Measurements from ENCODE around the gene LRRN4CL. TPM values are rescaled to one million over a fixed set of nuclear protein-coding genes. Genes with fewer than 3 reads are reported as not detected.
"Not testable (repeated sequence)": the region's sequence is repeated elsewhere in the genome, so short reads cannot be mapped to it uniquely, and the experiment has no call there.

LRRN4CL gene
- not detected for total RNA-seq

DNA sequence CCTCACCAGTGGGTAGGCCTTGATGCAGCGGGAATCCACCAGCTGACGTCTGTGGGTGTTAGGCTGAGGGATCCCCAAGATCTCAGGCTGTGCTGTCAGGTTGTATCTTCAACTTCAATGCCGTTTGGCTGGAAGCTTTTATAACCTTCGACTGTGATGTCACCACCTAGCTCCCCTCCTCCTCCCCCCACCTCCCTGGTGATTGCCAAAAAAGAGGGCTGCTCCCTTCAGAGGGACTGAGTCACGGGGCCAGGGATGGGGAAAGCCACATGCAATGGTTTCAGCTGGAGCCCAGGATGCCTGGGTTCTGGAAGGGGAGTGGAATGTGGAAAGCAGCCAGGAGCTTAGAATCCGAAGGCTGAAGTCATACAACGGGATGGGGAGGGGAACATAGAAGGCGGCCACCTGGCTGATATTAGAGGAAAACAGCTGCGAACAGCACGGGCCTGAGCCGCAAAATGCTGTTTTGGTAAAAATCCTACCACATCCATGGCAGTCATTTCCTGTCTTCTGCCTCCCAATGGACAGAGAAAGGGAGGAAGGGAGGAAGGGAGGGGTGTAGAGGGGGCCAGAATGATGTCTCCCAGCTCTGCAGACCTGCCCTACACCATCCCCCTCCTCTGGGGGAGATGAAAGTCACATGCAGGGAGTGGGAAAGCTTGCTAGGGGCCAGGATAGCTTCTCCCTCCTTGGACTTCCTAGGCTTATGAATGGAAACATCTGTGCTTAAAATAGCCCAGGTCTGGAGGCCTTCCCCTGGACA lies at the start of gene LRRN4CL:
Gene LRRN4CL (minus strand): TSS at position 110 of the 763 bp plus-strand sequence. CDS start 1,022 bp downstream, outside the sequence.
- ChIA-PET CTCF (interaction anchor here (0.8 to 6.9 kb wide), 3 partner anchors 8 to 295 kb away, joined by 3 to 79 read pairs (median 4); partner anchors contain the start of gene UBXN1), POLR2A (interaction anchor here (0.8 to 2.9 kb wide), 8 partner anchors 9 to 25 kb away, joined by 3 to 8 read pairs (median 3); partner anchors contain the start of genes C11orf98, CSKMT, LBHD1 and UQCC3)
- DNase-seq: no peak
- Mint-ChIP-seq H3K36me3 (ENCODE audit: low read depth) (peaks cover 23% of the 10 kb centered on the region), H3K27ac (no peak within 1 kb of the TSS), H3K4me3 (no peak within 1 kb of the TSS), H3K4me1 (ENCODE audit: low read depth) (peaks cover 3% of the 10 kb centered on the region), H3K27me3 (peaks cover 11% of the 10 kb centered on the region), H3K9me3 (no peaks in the 10 kb centered on the region)
- TF ChIP-seq, protein P1, sequence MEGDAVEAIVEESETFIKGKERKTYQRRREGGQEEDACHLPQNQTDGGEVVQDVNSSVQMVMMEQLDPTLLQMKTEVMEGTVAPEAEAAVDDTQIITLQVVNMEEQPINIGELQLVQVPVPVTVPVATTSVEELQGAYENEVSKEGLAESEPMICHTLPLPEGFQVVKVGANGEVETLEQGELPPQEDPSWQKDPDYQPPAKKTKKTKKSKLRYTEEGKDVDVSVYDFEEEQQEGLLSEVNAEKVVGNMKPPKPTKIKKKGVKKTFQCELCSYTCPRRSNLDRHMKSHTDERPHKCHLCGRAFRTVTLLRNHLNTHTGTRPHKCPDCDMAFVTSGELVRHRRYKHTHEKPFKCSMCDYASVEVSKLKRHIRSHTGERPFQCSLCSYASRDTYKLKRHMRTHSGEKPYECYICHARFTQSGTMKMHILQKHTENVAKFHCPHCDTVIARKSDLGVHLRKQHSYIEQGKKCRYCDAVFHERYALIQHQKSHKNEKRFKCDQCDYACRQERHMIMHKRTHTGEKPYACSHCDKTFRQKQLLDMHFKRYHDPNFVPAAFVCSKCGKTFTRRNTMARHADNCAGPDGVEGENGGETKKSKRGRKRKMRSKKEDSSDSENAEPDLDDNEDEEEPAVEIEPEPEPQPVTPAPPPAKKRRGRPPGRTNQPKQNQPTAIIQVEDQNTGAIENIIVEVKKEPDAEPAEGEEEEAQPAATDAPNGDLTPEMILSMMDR (IDR thresholded peaks at IDR 0.05): no peak
- intact Hi-C loops (cut with micrococcal nuclease): no loop called here
- ATAC-seq: no peak

DNA sequence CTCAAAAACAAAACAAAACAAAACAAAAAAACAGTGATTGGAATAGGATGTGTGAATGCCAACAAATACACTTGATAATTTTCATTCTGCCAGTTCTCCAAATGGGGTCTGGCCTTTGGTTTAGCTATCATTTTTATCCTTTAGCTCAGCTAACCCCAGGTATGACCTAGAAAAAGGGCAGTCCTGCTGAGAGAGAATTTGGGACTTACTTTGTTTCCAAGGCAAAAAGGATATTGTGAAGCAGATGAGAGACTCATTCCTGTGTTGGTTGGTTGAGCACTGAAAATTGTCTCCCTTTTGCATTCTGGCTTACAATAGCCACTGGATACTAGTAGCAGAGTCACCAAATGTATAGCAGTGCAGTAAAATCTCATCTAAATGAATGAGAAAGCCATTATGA lies 47.9 kb upstream of the LRRN4CL start:
- intact Hi-C loops (cut with micrococcal nuclease): no loop called here
- H3K36me3 Mint-ChIP-seq (ENCODE audit: low read depth): peaks cover 19% of the 10 kb centered on the region
- no peak for ATAC-seq

DNA sequence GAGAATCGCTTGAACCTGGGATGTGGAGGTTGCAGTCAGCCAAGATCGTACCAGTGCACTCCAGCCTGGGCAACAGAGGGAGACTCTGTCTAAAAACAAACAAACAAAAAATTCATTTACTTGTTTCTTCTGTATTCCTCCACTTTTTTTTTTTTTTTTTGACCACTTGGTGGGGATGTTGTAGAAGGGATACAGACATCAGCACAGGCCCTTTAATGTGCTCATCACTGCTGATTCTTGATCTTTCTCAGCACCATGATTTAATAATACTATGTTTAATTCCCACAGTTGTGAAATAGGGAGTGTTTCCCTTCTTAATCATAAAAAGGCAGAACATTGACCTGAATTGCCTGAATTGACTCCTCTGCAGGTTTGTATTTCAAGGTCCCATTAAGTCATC lies 43.5 kb upstream of the LRRN4CL start:
- Mint-ChIP-seq H3K4me3 (no peak overlapping the region), H3K27ac (no peak overlapping the region), H3K27me3 (no peaks in the 10 kb centered on the region), H3K4me1 (ENCODE audit: low read depth) (peaks cover 19% of the 10 kb centered on the region), H3K36me3 (ENCODE audit: low read depth) (peaks cover 21% of the 10 kb centered on the region), H3K9me3 (no peaks in the 10 kb centered on the region)
- TF ChIP-seq, protein P1 (IDR thresholded peaks at IDR 0.05): peak; percentile 30
- CTCF ChIA-PET: no interaction called here
- intact Hi-C loops (cut with micrococcal nuclease): no loop called here
- ATAC-seq: no peak
- POLR2A ChIA-PET: no interaction called here
- DNase-seq: no peak

More for the DNA sequence above, 47.9 kb upstream of the LRRN4CL start:
- Mint-ChIP-seq H3K4me3 (no peak overlapping the region), H3K27ac (no peak overlapping the region), H3K9me3 (no peaks in the 10 kb centered on the region), H3K27me3 (no peaks in the 10 kb centered on the region), H3K4me1 (ENCODE audit: low read depth) (peaks cover 5% of the 10 kb centered on the region)
- no peak for DNase-seq
- ChIA-PET POLR2A (interaction anchor here (0.7 kb wide), 1 partner anchor 67 kb away, joined by 5 read pairs; no protein-coding TSS in a partner anchor), CTCF (interaction anchor here (0.6 to 1.0 kb wide), 2 partner anchors 8 to 25 kb away, joined by 3 read pairs; no protein-coding TSS in a partner anchor)
- TF ChIP-seq, protein P1 (IDR thresholded peaks at IDR 0.05): no peak

DNA sequence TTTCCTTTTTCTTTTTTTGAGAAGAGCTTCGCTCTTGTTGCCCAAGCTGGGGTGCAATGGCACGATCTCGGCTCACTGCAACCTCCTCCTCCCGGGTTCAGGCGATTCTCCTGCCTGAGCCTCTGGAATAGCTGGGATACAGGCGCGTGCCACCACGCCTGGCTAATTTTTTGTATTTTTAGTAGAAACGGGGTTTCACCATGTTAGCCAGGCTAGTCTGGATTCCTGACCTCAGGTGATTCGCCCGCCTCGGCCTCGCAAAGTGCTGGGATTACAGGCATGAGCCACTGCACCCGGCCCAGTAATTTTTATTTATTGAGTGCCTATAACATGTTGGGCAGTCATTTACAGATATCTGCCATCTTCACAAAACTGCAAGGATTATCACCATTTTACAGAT lies 40.7 kb upstream of the LRRN4CL start:
- H3K9me3 Mint-ChIP-seq: not testable (repeated sequence)
- H3K27ac Mint-ChIP-seq: peak overlapping the region; percentile 38
- POLR2A ChIA-PET: interaction anchor here (0.5 to 7.5 kb wide), 10 partner anchors 10 to 824 kb away, joined by 3 to 75 read pairs (median 4); partner anchors contain the start of genes SLC3A2 and ZBTB3

DNA sequence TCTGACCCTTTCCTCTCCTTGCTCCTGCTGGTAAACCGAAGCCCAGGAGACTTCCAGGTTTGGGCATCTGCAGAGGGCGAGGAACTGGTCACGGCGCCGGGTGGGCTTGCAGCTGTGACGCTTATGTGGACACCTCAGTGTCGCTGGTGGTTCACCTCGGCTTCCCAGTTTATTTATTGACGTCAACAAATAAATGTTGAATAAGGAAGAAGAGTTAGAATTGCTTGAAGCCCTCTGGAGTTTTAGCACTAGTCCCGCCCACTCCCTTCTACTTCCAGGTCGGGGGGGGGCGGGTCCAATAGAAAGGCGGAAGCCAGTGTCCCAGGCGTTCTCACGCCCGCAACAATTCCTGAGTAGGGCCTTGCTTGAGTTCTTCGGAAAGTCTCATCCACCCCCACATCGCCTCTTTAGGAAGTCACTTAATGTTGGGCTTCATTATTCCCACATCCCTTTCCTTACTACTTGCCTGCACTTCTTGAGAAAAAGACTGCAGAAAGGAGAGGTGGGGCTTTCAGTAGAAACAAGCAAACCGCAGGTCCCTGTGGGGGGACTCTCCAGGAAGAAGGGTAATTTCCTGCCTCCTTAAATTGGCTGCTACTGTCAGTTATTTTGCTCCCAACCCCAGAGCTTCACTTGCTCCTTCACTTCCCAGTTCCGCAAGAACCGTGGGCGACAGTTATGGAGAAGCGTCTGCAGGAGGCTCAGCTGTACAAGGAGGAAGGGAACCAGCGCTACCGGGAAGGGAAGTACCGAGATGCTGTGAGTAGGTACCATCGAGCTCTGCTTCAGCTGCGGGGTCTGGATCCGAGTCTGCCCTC lies 39.0 kb upstream of the LRRN4CL start, which contains the start of gene TTC9C:
Gene TTC9C (plus strand): TSS at position 316 of the 818 bp plus-strand sequence. CDS start 363 bp downstream, at position 679.
- H3K4me3 Mint-ChIP-seq: peak within 1 kb of the TSS; percentile 95
- DNase-seq: peak; percentile 89
- no peaks in the 10 kb centered on the region for H3K9me3 Mint-ChIP-seq
- CTCF ChIA-PET: interaction anchor here (0.6 to 2.2 kb wide), 11 partner anchors 9 to 63 kb away, joined by 3 to 11 read pairs (median 4); no protein-coding TSS in a partner anchor
- peak within 1 kb of the TSS; percentile 99 for H3K27ac Mint-ChIP-seq
- POLR2A ChIA-PET: interaction anchor here (0.7 to 7.5 kb wide), 18 partner anchors 12 to 153 kb away, joined by 3 to 75 read pairs (median 5); partner anchors contain the start of genes BSCL2, C11orf98, CSKMT and GNG3
- TF ChIP-seq, protein P1 (IDR thresholded peaks at IDR 0.05): no peak
- H3K27me3 Mint-ChIP-seq: no peaks in the 10 kb centered on the region
- ATAC-seq: peak; percentile 21
- peaks cover 38% of the 10 kb centered on the region for H3K4me1 Mint-ChIP-seq (ENCODE audit: low read depth)
- H3K36me3 Mint-ChIP-seq (ENCODE audit: low read depth): peaks cover 52% of the 10 kb centered on the region
- intact Hi-C loops (cut with micrococcal nuclease): loop anchor here (5.0 kb wide), 1 partner anchor 34 kb away; the partner anchor contains the start of gene POLR2G

More for the DNA sequence above, 40.7 kb upstream of the LRRN4CL start:
- intact Hi-C loops (cut with micrococcal nuclease); DNase-seq; ATAC-seq; H3K27me3 Mint-ChIP-seq: not testable (repeated sequence)
- Mint-ChIP-seq H3K36me3 (ENCODE audit: low read depth) (peaks cover 35% of the 10 kb centered on the region), H3K4me1 (ENCODE audit: low read depth) (peaks cover 24% of the 10 kb centered on the region), H3K4me3 (peak overlapping the region; percentile 95)
- CTCF ChIA-PET: interaction anchor here (0.7 to 1.7 kb wide), 6 partner anchors 17 to 151 kb away, joined by 3 to 10 read pairs (median 5); partner anchors contain the start of genes SLC3A2 and TMEM179B
